GM12878 (cell line): Measurements from ENCODE around the gene IGIP. TPM values are rescaled to one million over a fixed set of nuclear protein-coding genes. Genes with fewer than 3 reads are reported as not detected.

Source experiments
- ATAC-seq: fragments of 200-7000 bp; cut with Tn5 transposase; 3 replicates; pipeline ENCODE4 v1.9.1; 2020; ENCODE audit warnings: mild to moderate bottlenecking, moderate library complexity
- BruUV-seq: library from RNA; stranded (reverse); fragments of 400-500 nt; replicated peaks from 2 replicates; lab custom pipeline; 2021; lab: Mats Ljungman, UMichigan
- CTCF ChIA-PET: fragments of 300-600 bp; sonication (Branson Sonifier 250); formaldehyde crosslinking; extraction: SDS; loops from one replicate; lab custom pipeline; 2021; ENCODE audit warnings: inconsistent platforms; lab: Yijun Ruan, JAX
- POLR2A ChIA-PET: fragments of 350-600 bp; formaldehyde crosslinking; extraction: SDS; loops from one replicate; lab custom pipeline; 2021; ENCODE audit warnings: inconsistent platforms; lab: Charles Lee
- RAD21 ChIA-PET: fragments of 300-600 bp; sonication (Branson Sonifier 250); formaldehyde crosslinking; loops from one replicate; lab custom pipeline; 2023; ENCODE audit warnings: antibody characterized with exemption; ENCODE audit not compliant: unreplicated experiment; lab: Charles Lee
- SMC1A ChIA-PET: fragments of 300-600 bp; sonication (Branson Sonifier 250); formaldehyde crosslinking; loops from one replicate; lab custom pipeline; 2023; ENCODE audit not compliant: unreplicated experiment, uncharacterized antibody; lab: Charles Lee
- DNase-seq: peaks from one replicate; pipeline ENCODE4 v3.0.0-alpha.2; 2011; ENCODE audit warnings: low read depth, low spot score
- FAIRE-seq: peaks from 3 replicates; lab custom pipeline; 2011; peaks lifted over from hg19 to GRCh38; lab: Jason Lieb, UNC
- H2AFZ ChIP-seq: 2 replicates; pipeline ENCODE4 v1.6.0; 2011; ENCODE audit warnings: low read depth, low read length, control low read depth; ENCODE audit not compliant: control insufficient read depth
- H3K27ac ChIP-seq: 2 replicates; pipeline ENCODE4 v1.5.1; 2011; ENCODE audit warnings: control low read depth; ENCODE audit not compliant: control insufficient read depth, insufficient read depth
- H3K27me3 ChIP-seq, 2 experiments: replicated peaks in 1 of 2; 2 replicates each; pipeline versions ENCODE4 v1.6.0 to v1.6.1; 2011; ENCODE audit warnings: low read length in 1 of 2; ENCODE audit not compliant: control insufficient read depth in 2 of 2, insufficient read depth in 2 of 2
- H3K36me3 ChIP-seq, 2 experiments: 2 replicates each; pipeline ENCODE4 v1.5.1; 2011; ENCODE audit warnings: low read length in 1 of 2; ENCODE audit not compliant: control insufficient read depth in 2 of 2, insufficient read depth in 2 of 2
- H3K4me1 ChIP-seq: 2 replicates; pipeline ENCODE4 v1.6.1; 2011; ENCODE audit warnings: mild to moderate bottlenecking, low read length, moderate library complexity, mixed read lengths; ENCODE audit not compliant: control insufficient read depth, insufficient read depth
- H3K4me2 ChIP-seq: 2 replicates; pipeline ENCODE4 v1.6.0; 2011; ENCODE audit warnings: control low read depth; ENCODE audit not compliant: control insufficient read depth, insufficient read depth
- H3K4me3 ChIP-seq: fragments of 200-600 bp; sonication (generic); 2 replicates; pipeline ENCODE4 v1.5.1; 2016
- H3K79me2 ChIP-seq: 2 replicates; pipeline ENCODE4 v1.6.0; 2011; ENCODE audit warnings: low read length; ENCODE audit not compliant: control insufficient read depth, insufficient read depth
- H3K9ac ChIP-seq: 2 replicates; pipeline ENCODE4 v1.8.0; 2011; ENCODE audit warnings: low read length, control low read depth, mixed read lengths; ENCODE audit not compliant: control insufficient read depth, insufficient read depth
- H3K9me3 ChIP-seq: replicated peaks from 3 replicates; pipeline ENCODE4 v1.5.1; 2011; ENCODE audit warnings: mild to moderate bottlenecking, low read length; ENCODE audit not compliant: control insufficient read depth, insufficient read depth
- H4K20me1 ChIP-seq: 2 replicates; pipeline ENCODE4 v1.6.0; 2011; ENCODE audit not compliant: control insufficient read depth, insufficient read depth
- KAT2A ChIP-seq: conservative IDR thresholded peaks from 2 replicates; pipeline ENCODE4 v1.6.1; 2011; ENCODE audit warnings: low read depth, low read length; ENCODE audit not compliant: control insufficient read depth
- RUNX3 ChIP-seq: IDR thresholded peaks from 2 replicates; pipeline ENCODE4 v1.6.1; 2012; ENCODE audit warnings: low read length, inconsistent platforms
- USF1 ChIP-seq: IDR thresholded peaks from 2 replicates; pipeline ENCODE4 v1.6.1; 2011; ENCODE audit warnings: borderline replicate concordance, low read depth, mild to moderate bottlenecking, moderate library complexity, mixed read lengths, low read length; ENCODE audit not compliant: insufficient read depth; ENCODE audit errors: extremely low read length
- ZBTB33 ChIP-seq: fragments of 450-650 bp; IDR thresholded peaks from 2 replicates; pipeline ENCODE4 v1.6.1; 2017; ENCODE audit warnings: mild to moderate bottlenecking
- WGBS: methylation state at CpG from one replicate; pipeline ENCODE4 v1.1.6; 2016; ENCODE audit warnings: low lambda C conversion rate; ENCODE audit not compliant: insufficient replicate concordance, insufficient coverage; ENCODE audit errors: missing lambda C conversion rate; 5-methylcytosine and 5-hydroxymethylcytosine counted together
- in situ Hi-C: fragments of 300-500 bp; cut with MboI; formaldehyde crosslinking; loops from 9 replicates; pipeline ENCODE4 v1.14.3; 2018; ENCODE audit warnings: mixed read lengths
- intact Hi-C: fragments of 100-400 bp; cut with micrococcal nuclease; formaldehyde crosslinking; loops from one replicate; pipeline ENCODE4 v1.14.2; 2022; ENCODE audit not compliant: unreplicated experiment
- polyA plus RNA-seq, 11 experiments: library from polyadenylated mRNA; depleted of rRNA in 4 of 11; unstranded in 6 of 11; stranded (reverse) in 5 of 11; fragments of >200 nt; fragmentation: Nextera tagmentation in 4 of 11; fragmentation: Illumina TruSeq in 1 of 11; extraction: Ambion mirVana in 4 of 11; extraction: Trizol in 1 of 11; gene quantifications; 1 replicate in 1 of 11; 2 replicates in 10 of 11; pipeline versions ENCODE4 v1.2.1 to v1.2.3, GENCODE V29; 2011 to 2016; ENCODE audit warnings: inconsistent platforms in 2 of 11, missing spikeins in 2 of 11, low read depth in 1 of 11
- total RNA-seq, 4 experiments: library from RNA; depleted of rRNA in 3 of 4; stranded (reverse); fragments of >200 nt in 3 of 4; fragmentation: Illumina TruSeq in 1 of 4; extraction: Trizol in 1 of 4; gene quantifications; 2 replicates each; pipeline versions ENCODE4 v1.2.1 to v1.2.3, GENCODE V29; 2013 to 2021

Gene IGIP
- total and polyA plus RNA-seq, 10 of the 15 experiments (the other 5 are each of a cell fraction or from before 2014, with no cell fraction given), result 0.58 to 3.3 (median 1.9) TPM

GRCh38 chr5:140166911-140167310 lies 41.2 kb downstream of the IGIP start (continued):
- TF ChIP-seq USF1 (no peak), ZBTB33 (no peak), RUNX3 (peak; percentile 26; the same call in 1 of the 2 replicates)

- Histone ChIP-seq H3K79me2 (no peaks in the 10 kb centered on the region), H3K36me3 (no peaks in the 10 kb centered on the region), H3K9me3 (no peaks in the 10 kb centered on the region), H3K4me2 (no peak overlapping the region), H2AFZ (no peak overlapping the region), H3K27me3 (no peaks in the 10 kb centered on the region), H3K4me3 (no peak overlapping the region), H4K20me1 (no peaks in the 10 kb centered on the region), H3K27ac (no peak overlapping the region), H3K9ac (no peak overlapping the region), H3K4me1 (peaks cover 16% of the 10 kb centered on the region)
- ChIA-PET RAD21 (interaction anchor here (0.9 to 2.3 kb wide), 6 partner anchors 10 to 76 kb away, joined by 3 to 14 read pairs (median 7); no protein-coding TSS in a partner anchor), POLR2A (no interaction called here), CTCF (interaction anchor here (0.6 to 3.4 kb wide), 11 partner anchors 9 to 184 kb away, joined by 3 to 36 read pairs (median 8); partner anchors contain the start of gene HBEGF), SMC1A (interaction anchor here (0.9 to 2.5 kb wide), 8 partner anchors 10 to 184 kb away, joined by 3 to 11 read pairs (median 4); no protein-coding TSS in a partner anchor)
- intact Hi-C loops (no loop called here), in situ Hi-C loops (no loop called here)
- ATAC-seq, result no peak; the same call in 1 of the 3 replicates
- TF ChIP-seq RUNX3 (peak; percentile 19; the same call in 1 of the 2 replicates), KAT2A (no peak)
- 95% methylated on average over 2 of the region's 2 CpGs for WGBS
- BruUV-seq, result no TSS peak
- DNase-seq, result no peak
- no peak for FAIRE-seq
Observed at GRCh38 chr5:140168371-140168770, 42.6 kb downstream of the IGIP start.
